Activated T-cell treated with anti-CD3 and anti-CD28 coated beads, Interleukin-2, amount 50 U/mL, for 72 hours (primary cell): ENCODE results near the gene TUBAL3. TPM values are rescaled to one million over a fixed set of nuclear protein-coding genes. Genes with fewer than 3 reads are reported as not detected.
"Not testable (repeated sequence)": the region's sequence is repeated elsewhere in the genome, so short reads cannot be mapped to it uniquely, and the experiment has no call there.

ENCODE experiments used
- ATAC-seq, 2 donors: fragments of 150-1000 bp; cut with Tn5 transposase; replicated peaks in 1 of 2; 2 replicates each; pipeline ENCODE4 v1.10.0; 2021; ENCODE audit warnings: moderate library complexity in 2 of 2, mild to moderate bottlenecking in 1 of 2
- DNase-seq, 2 donors: peaks; one replicate each; pipeline ENCODE4 v3.0.0; 2021 to 2022; ENCODE audit warnings: mixed read lengths in 1 of 2
- H3K27ac Mint-ChIP-seq: one replicate; pipeline ENCODE4 v1.8.0; 2022; ENCODE audit warnings: mild to moderate bottlenecking, moderate library complexity, mixed read lengths
- H3K27me3 Mint-ChIP-seq: one replicate; pipeline ENCODE4 v1.8.0; 2022; ENCODE audit warnings: low read depth, mixed read lengths
- H3K36me3 Mint-ChIP-seq, 2 donors: one replicate each; pipeline ENCODE4 v1.8.0; 2022; ENCODE audit warnings: mixed read lengths in 2 of 2, mild to moderate bottlenecking in 1 of 2; ENCODE audit not compliant: insufficient read depth in 2 of 2
- H3K4me1 Mint-ChIP-seq: one replicate; pipeline ENCODE4 v1.8.0; 2022; ENCODE audit warnings: low read depth, mixed read lengths
- H3K4me3 Mint-ChIP-seq, 2 donors: one replicate each; pipeline ENCODE4 v1.8.0; 2022; ENCODE audit warnings: mild to moderate bottlenecking in 2 of 2, mixed read lengths in 2 of 2, moderate library complexity in 2 of 2
- H3K9me3 Mint-ChIP-seq, 2 donors: one replicate each; pipeline ENCODE4 v1.8.0; 2022; ENCODE audit warnings: mixed read lengths in 2 of 2
- total RNA-seq, 2 donors: library from RNA; stranded (reverse); gene quantifications; one replicate each; pipeline ENCODE4 v1.2.3, GENCODE V29; 2022

Gene TUBAL3
- total RNA-seq, 2 donors from 2014 or later, result not detected

GRCh38 chr10:5390607-5391205 is 13.9 kb downstream of the TUBAL3 start:
- H3K4me1 Mint-ChIP-seq, result peaks cover 5% of the 10 kb centered on the region
- H3K9me3 Mint-ChIP-seq, result peaks cover 21 to 23% of the 10 kb centered on the region in 2 donors
- DNase-seq (no peak), ATAC-seq (no peak)
- H3K4me3 Mint-ChIP-seq, result no peak overlapping the region
- H3K27me3 Mint-ChIP-seq, result peaks cover 5% of the 10 kb centered on the region
- H3K36me3 Mint-ChIP-seq, result peaks cover 14 to 24% of the 10 kb centered on the region in 2 donors
- H3K27ac Mint-ChIP-seq, result no peak overlapping the region

GRCh38 chr10:5387169-5387568 is 17.5 kb downstream of the TUBAL3 start:
- peaks cover 5% of the 10 kb centered on the region for H3K4me1 Mint-ChIP-seq
- H3K4me3 Mint-ChIP-seq, result no peak overlapping the region
- peaks cover 12 to 22% of the 10 kb centered on the region in 2 donors for H3K36me3 Mint-ChIP-seq
- peaks cover 5% of the 10 kb centered on the region for H3K27me3 Mint-ChIP-seq
- peaks cover 18 to 23% of the 10 kb centered on the region in 2 donors for H3K9me3 Mint-ChIP-seq
- no peak for DNase-seq
- H3K27ac Mint-ChIP-seq, result no peak overlapping the region
- peak; percentile 57 to 78 for ATAC-seq

- Mint-ChIP-seq H3K27me3 (peaks cover 5% of the 10 kb centered on the region), H3K36me3 (peaks cover 6 to 9% of the 10 kb centered on the region in 2 donors), H3K4me1 (peaks cover 5% of the 10 kb centered on the region), H3K9me3 (peaks cover 8% of the 10 kb centered on the region in 2 donors), H3K27ac (no peak overlapping the region), H3K4me3 (no peak overlapping the region)
- ATAC-seq (no peak), DNase-seq (no peak)
Observed at GRCh38 chr10:5385224-5385623, 19.4 kb downstream of the TUBAL3 start.

GRCh38 chr10:5381187-5381586 is 23.4 kb downstream of the TUBAL3 start:
- no peaks in the 10 kb centered on the region for H3K4me1 Mint-ChIP-seq
- peaks cover 3 to 6% of the 10 kb centered on the region in 2 donors for H3K9me3 Mint-ChIP-seq
- H3K27ac Mint-ChIP-seq, result no peak overlapping the region
- H3K36me3 Mint-ChIP-seq, result peaks cover 0 to 2% of the 10 kb centered on the region in 2 donors
- H3K27me3 Mint-ChIP-seq, result no peaks in the 10 kb centered on the region
- ATAC-seq (no peak), DNase-seq (no peak)
- H3K4me3 Mint-ChIP-seq, result no peak overlapping the region

GRCh38 chr10:5380395-5380794 is 24.2 kb downstream of the TUBAL3 start:
- not testable (repeated sequence) for H3K36me3 Mint-ChIP-seq, ATAC-seq, H3K27me3 Mint-ChIP-seq, H3K27ac Mint-ChIP-seq, H3K4me1 Mint-ChIP-seq, DNase-seq, H3K4me3 Mint-ChIP-seq, H3K9me3 Mint-ChIP-seq

GRCh38 chr10:5379202-5379601 is 25.4 kb downstream of the TUBAL3 start:
- ATAC-seq, H3K9me3 Mint-ChIP-seq: not testable (repeated sequence)

GRCh38 chr10:5376450-5376849 is 28.2 kb downstream of the TUBAL3 start:
- Mint-ChIP-seq H3K9me3 (peaks cover 3 to 6% of the 10 kb centered on the region in 2 donors), H3K36me3 (peaks cover 0 to 2% of the 10 kb centered on the region in 2 donors), H3K4me3 (no peak overlapping the region), H3K27ac (no peak overlapping the region), H3K4me1 (no peaks in the 10 kb centered on the region), H3K27me3 (peaks cover 4% of the 10 kb centered on the region)
- DNase-seq (no peak), ATAC-seq (no peak)

More at GRCh38 chr10:5379202-5379601, 25.4 kb downstream of the TUBAL3 start:
- H3K36me3 Mint-ChIP-seq, H3K27me3 Mint-ChIP-seq, H3K27ac Mint-ChIP-seq, H3K4me3 Mint-ChIP-seq, H3K4me1 Mint-ChIP-seq, DNase-seq: not testable (repeated sequence)

- ATAC-seq, result no peak
- peaks cover 0 to 4% of the 10 kb centered on the region in 2 donors for H3K36me3 Mint-ChIP-seq
- H3K4me1 Mint-ChIP-seq, result no peaks in the 10 kb centered on the region
- no peak overlapping the region for H3K27ac Mint-ChIP-seq
- no peak overlapping the region for H3K4me3 Mint-ChIP-seq
- peaks cover 10 to 17% of the 10 kb centered on the region in 2 donors for H3K9me3 Mint-ChIP-seq
- DNase-seq, result no peak
- peaks cover 4% of the 10 kb centered on the region for H3K27me3 Mint-ChIP-seq
Observed at GRCh38 chr10:5373891-5374611, 30.6 kb downstream of the TUBAL3 start.

GRCh38 chr10:5373307-5373706 is 31.3 kb downstream of the TUBAL3 start:
- H3K27ac Mint-ChIP-seq, result no peak overlapping the region
- peaks cover 8 to 17% of the 10 kb centered on the region in 2 donors for H3K9me3 Mint-ChIP-seq

GRCh38 chr10:5370493-5371352 is 33.9 kb downstream of the TUBAL3 start:
- no peak overlapping the region for H3K4me3 Mint-ChIP-seq
- peaks cover 4% of the 10 kb centered on the region for H3K27me3 Mint-ChIP-seq
- ATAC-seq (no peak), DNase-seq (no peak)
- H3K9me3 Mint-ChIP-seq, result peaks cover 8 to 17% of the 10 kb centered on the region in 2 donors
- peaks cover 0 to 4% of the 10 kb centered on the region in 2 donors for H3K36me3 Mint-ChIP-seq
- H3K27ac Mint-ChIP-seq, result no peak overlapping the region
- H3K4me1 Mint-ChIP-seq, result peaks cover 5% of the 10 kb centered on the region

More at GRCh38 chr10:5373307-5373706, 31.3 kb downstream of the TUBAL3 start:
- Mint-ChIP-seq H3K4me3 (no peak overlapping the region), H3K4me1 (no peaks in the 10 kb centered on the region), H3K36me3 (peaks cover 0 to 4% of the 10 kb centered on the region in 2 donors), H3K27me3 (peaks cover 4% of the 10 kb centered on the region)
- ATAC-seq (no peak), DNase-seq (no peak)

GRCh38 chr10:5369362-5370158 is 35.1 kb downstream of the TUBAL3 start:
- Mint-ChIP-seq H3K27ac (peak overlapping the region; percentile 68), H3K4me1 (peaks cover 7% of the 10 kb centered on the region), H3K9me3 (peaks cover 8 to 17% of the 10 kb centered on the region in 2 donors), H3K4me3 (no peak overlapping the region), H3K36me3 (peaks cover 0 to 4% of the 10 kb centered on the region in 2 donors), H3K27me3 (peaks cover 4% of the 10 kb centered on the region)
- ATAC-seq, result no peak
- no peak for DNase-seq

GRCh38 chr10:5365928-5366327 is 38.7 kb downstream of the TUBAL3 start:
- H3K9me3 Mint-ChIP-seq, result peaks cover 7 to 13% of the 10 kb centered on the region in 2 donors
- DNase-seq, result no peak
- H3K36me3 Mint-ChIP-seq, result peaks cover 0 to 4% of the 10 kb centered on the region in 2 donors
- H3K4me3 Mint-ChIP-seq, result no peak overlapping the region
- no peak for ATAC-seq
- H3K27ac Mint-ChIP-seq, result no peak overlapping the region
- H3K27me3 Mint-ChIP-seq, result no peaks in the 10 kb centered on the region
- peaks cover 17% of the 10 kb centered on the region for H3K4me1 Mint-ChIP-seq
